ENCODE results near the gene CEP41.

Gene CEP41

DNA sequence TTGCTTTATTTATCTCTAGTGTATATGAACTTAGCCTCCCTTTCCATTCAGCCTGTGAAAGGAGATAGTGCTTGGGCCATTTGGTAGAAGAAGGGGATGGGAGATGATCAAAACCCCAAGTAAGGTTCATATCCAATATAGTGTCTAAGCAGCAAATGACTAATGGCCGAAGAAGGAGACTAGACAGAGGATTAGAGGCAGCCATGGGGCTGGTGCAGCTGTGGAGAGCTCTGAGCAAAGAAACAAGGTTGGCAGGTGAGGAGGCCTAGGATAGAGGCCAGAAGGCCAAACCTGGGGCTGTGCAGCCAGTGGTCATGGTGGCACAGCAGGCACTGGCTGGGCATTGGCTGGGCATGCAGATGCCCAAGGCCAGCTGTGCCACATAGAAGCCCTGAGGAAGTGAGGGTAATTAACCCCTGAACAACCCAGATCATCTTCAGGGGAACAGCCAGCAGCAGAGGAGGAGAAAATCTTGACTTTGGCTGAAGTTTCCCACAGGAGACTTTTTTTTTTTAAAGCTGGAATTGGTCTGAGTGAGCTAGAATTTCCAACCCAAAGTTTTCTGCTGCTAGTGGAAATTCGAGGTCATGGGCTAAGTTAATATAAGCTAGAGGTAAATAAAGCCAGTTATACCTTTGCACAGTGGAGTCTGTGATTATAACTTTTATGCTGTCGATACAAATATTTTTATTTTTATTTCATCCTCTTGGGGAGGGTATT lies 70.8 kb downstream of the CEP41 start:
- DNase-seq (ENCODE audit: low read depth in 3 of 3, low spot score in 1 of 3), result no peak

GRCh38 chr7:130369110-130369711 lies 71.6 kb downstream of the CEP41 start:
- DNase-seq (ENCODE audit: low read depth in 3 of 3, low spot score in 1 of 3), result no peak

GRCh38 chr7:130367836-130368746 lies 72.7 kb downstream of the CEP41 start:
- DNase-seq (ENCODE audit: low read depth in 3 of 3, low spot score in 1 of 3), result no peak

- no peak for DNase-seq (ENCODE audit: low read depth in 3 of 3, low spot score in 1 of 3)
Observed at GRCh38 chr7:130367088-130367755, 73.6 kb downstream of the CEP41 start.

DNA sequence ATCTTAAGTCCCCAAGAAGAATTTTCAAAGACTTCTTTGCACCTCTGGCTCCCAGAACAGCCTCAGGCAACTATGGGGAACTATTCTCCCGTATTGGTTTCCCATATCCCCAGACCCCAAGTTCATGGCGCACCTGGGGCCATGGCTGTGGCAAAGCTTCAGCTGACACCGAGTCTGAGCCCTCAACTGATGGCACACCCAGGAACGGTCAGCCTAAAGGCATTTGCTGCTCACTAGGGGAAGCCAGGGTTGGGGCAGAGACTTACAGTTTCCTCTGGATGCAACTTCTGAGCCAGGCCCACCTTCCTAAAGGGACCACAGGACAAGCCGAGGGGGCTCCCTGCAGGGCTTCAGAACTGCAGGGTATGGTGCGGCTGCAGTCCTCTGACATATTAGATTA lies 74.3 kb downstream of the CEP41 start:
- no peak for DNase-seq (ENCODE audit: low read depth in 3 of 3, low spot score in 1 of 3)

GRCh38 chr7:130365511-130366441 lies 75.0 kb downstream of the CEP41 start:
- no peak for DNase-seq (ENCODE audit: low read depth in 3 of 3, low spot score in 1 of 3)

- no peak for DNase-seq (ENCODE audit: low read depth in 3 of 3, low spot score in 1 of 3)
Observed at GRCh38 chr7:130365088-130365487, 75.7 kb downstream of the CEP41 start.

- DNase-seq (ENCODE audit: low read depth in 3 of 3, low spot score in 1 of 3), result no peak
Observed at GRCh38 chr7:130364451-130364850, 76.4 kb downstream of the CEP41 start.

- no peak for DNase-seq (ENCODE audit: low read depth in 3 of 3, low spot score in 1 of 3)
Observed at GRCh38 chr7:130363026-130363847, 77.6 kb downstream of the CEP41 start.

DNA sequence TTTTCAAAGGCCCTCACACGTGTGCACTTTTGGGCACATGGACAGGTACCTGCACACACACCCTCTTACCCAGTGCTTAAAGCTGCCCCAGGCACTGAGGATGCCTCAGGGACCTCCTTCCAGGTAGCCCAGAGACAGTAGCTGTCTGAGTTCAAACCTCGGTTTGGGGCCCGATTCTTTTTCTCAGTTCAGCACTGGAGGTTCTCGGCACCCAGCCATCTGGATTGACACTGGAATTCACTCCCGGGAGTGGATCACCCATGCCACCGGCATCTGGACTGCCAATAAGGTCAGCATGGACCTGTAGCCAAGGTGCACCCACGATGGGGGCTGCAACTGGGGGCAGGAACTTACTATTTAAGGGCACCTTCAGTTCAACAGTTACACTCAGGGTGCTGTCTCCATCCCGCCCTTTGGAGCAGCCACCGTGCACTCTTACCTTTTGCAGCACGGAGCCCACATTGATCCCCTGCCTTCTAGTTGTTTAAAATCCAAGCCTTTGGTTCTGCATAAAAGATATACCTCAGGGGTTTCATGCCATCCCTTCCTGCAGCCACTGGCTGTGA lies 78.5 kb downstream of the CEP41 start:
- DNase-seq (ENCODE audit: low read depth in 3 of 3, low spot score in 1 of 3), result no peak

GRCh38 chr7:130361681-130362080 lies 79.1 kb downstream of the CEP41 start:
- no peak for DNase-seq (ENCODE audit: low read depth in 3 of 3, low spot score in 1 of 3)

DNA sequence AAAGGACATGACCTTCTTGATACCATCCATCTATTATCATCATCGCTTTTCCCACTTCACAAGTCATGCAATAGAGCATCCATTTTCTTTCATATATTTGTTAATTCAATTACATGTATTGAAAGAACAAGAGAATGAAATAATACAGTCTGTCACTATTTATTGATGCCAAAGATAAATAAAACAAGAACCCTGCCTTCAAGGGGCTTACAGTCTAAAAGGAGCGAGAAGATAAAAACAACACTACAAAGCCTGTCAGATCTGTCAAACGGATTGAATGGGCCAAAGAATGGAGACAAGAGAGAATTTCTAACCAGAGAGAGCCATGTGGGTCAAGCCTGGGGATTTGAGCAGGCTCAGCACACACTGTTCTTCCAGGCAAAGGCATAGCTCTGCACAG lies 80.3 kb downstream of the CEP41 start:
- DNase-seq (ENCODE audit: low read depth in 3 of 3, low spot score in 1 of 3), result no peak

DNA sequence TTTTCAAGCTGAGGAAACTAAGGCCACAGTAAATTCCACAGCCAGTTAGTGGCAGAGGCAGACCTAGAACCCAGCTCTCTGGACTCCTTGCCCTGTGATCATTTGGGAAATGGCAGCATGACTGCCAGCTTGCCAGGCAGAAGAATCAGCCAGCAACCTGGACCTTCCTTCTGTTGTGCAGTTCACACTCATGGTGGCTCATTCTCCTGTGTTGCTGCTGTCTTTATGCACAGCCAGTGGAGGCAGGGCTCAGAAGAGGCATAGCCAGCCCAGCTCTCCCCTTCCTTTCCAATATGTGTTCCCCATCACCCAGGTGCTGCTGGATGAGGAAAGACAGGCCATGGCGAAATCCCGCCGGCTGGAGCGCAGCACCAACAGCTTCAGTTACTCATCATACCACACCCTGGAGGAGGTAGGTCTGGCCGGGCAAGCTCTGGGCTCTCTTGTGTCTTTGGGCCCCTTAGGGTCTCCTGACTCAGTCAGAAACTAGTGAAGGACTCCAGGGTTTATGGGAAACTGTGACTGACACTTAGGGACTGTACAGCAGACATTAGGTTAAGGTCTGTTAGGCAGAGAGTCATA lies 81.4 kb downstream of the CEP41 start:
- no peak for DNase-seq (ENCODE audit: low read depth in 3 of 3, low spot score in 1 of 3)

GRCh38 chr7:130358471-130358870 lies 82.3 kb downstream of the CEP41 start:
- no peak for DNase-seq (ENCODE audit: low read depth in 3 of 3, low spot score in 1 of 3)

- DNase-seq (ENCODE audit: low read depth in 3 of 3, low spot score in 1 of 3), result no peak
Observed at GRCh38 chr7:130356876-130357611, 83.8 kb downstream of the CEP41 start.

GRCh38 chr7:130356121-130356875 lies 84.5 kb downstream of the CEP41 start:
- no peak for DNase-seq (ENCODE audit: low read depth in 3 of 3, low spot score in 1 of 3)

- no peak for DNase-seq (ENCODE audit: low read depth in 3 of 3, low spot score in 1 of 3)
Observed at GRCh38 chr7:130353196-130353595, 87.6 kb downstream of the CEP41 start.
